Ishikawa (cell line): ENCODE data around the gene C1orf56.

ENCODE experiments used
- CEBPB ChIP-seq: IDR thresholded peaks from 2 replicates; pipeline ENCODE4 v1.6.1; 2012
- CREB1 ChIP-seq: IDR thresholded peaks from 2 replicates; pipeline ENCODE4 v1.6.1; 2012; ENCODE audit warnings: low read depth
- RAD21 ChIP-seq: IDR thresholded peaks from 2 replicates; pipeline ENCODE4 v1.6.1; 2012; ENCODE audit warnings: low read depth
- REST ChIP-seq: IDR thresholded peaks from 2 replicates; pipeline ENCODE4 v1.6.1; 2012; ENCODE audit warnings: low read depth, mild to moderate bottlenecking
- TAF1 ChIP-seq: IDR thresholded peaks from 2 replicates; pipeline ENCODE4 v1.6.1; 2012; ENCODE audit warnings: low read depth, mild to moderate bottlenecking
- TCF12 ChIP-seq: IDR thresholded peaks from 2 replicates; pipeline ENCODE4 v1.6.1; 2012; ENCODE audit warnings: low read depth
- TEAD4 ChIP-seq: IDR thresholded peaks from 2 replicates; pipeline ENCODE4 v1.6.1; 2012
- YY1 ChIP-seq: IDR thresholded peaks from 2 replicates; pipeline ENCODE4 v1.6.1; 2012; ENCODE audit warnings: low read depth
- ZBTB7A ChIP-seq: IDR thresholded peaks from 2 replicates; pipeline ENCODE4 v1.6.1; 2012; ENCODE audit warnings: low read depth
- TF ChIP-seq, protein P1 (sequence below): IDR thresholded peaks from 2 replicates; pipeline ENCODE4 v1.6.1; 2012
- TF ChIP-seq, protein P2 (sequence below): IDR thresholded peaks from 2 replicates; pipeline ENCODE4 v1.6.1; 2012

DNA sequence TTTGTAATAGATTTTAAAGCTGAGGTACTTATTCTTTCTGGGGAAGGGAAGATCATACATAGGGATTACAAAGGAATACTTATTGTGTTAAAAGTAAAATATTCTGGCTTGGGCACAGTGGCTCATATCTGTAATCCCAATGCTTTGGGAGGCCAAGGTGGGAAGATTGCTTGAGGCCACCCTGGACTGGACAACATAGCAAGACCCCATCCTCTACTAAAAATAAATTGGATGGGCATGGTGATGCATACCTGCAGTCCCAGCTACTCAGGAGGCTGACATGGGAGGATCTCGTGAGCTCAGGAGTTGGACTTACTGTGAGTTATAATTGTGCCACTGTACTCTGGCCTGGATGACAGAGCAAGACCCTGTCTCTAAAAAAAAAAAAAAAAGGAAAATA is 50.6 kb downstream of the C1orf56 start:
- TF ChIP-seq REST: no peak
- TF ChIP-seq, protein P1, sequence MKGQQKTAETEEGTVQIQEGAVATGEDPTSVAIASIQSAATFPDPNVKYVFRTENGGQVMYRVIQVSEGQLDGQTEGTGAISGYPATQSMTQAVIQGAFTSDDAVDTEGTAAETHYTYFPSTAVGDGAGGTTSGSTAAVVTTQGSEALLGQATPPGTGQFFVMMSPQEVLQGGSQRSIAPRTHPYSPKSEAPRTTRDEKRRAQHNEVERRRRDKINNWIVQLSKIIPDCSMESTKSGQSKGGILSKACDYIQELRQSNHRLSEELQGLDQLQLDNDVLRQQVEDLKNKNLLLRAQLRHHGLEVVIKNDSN: no peak
- TF ChIP-seq CEBPB: no peak
- no peak for TF ChIP-seq CREB1
- TF ChIP-seq TAF1: no peak
- TF ChIP-seq YY1: no peak
- TF ChIP-seq, protein P2, sequence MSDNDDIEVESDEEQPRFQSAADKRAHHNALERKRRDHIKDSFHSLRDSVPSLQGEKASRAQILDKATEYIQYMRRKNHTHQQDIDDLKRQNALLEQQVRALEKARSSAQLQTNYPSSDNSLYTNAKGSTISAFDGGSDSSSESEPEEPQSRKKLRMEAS: no peak
- TF ChIP-seq ZBTB7A: no peak
- no peak for TF ChIP-seq TCF12
- TF ChIP-seq TEAD4: no peak
- no peak for TF ChIP-seq RAD21
